SU-DHL-6 (cell line): ENCODE measurements around the gene DNAJC13.

Experiments used
- H2AFZ ChIP-seq: fragments of 200-600 bp; sonication (generic); 2 replicates; pipeline ENCODE4 v1.6.1; 2014; ENCODE audit warnings: low read depth, mild to moderate bottlenecking, moderate library complexity, mixed read lengths, antibody characterized with exemption, low read length; ENCODE audit not compliant: severe bottlenecking
- H3F3A ChIP-seq: fragments of 200-600 bp; shearing (Covaris generic); 2 replicates; pipeline ENCODE4 v1.6.0; 2016; ENCODE audit warnings: antibody characterized with exemption, mild to moderate bottlenecking; ENCODE audit not compliant: insufficient read depth
- H3K27ac ChIP-seq: fragments of 200-600 bp; sonication (generic); 2 replicates; pipeline ENCODE4 v1.5.1; 2016; ENCODE audit warnings: low read depth, mild to moderate bottlenecking, low read length, moderate library complexity, mixed read lengths
- H3K27me3 ChIP-seq: fragments of 200-600 bp; sonication (generic), shearing (Covaris generic); 2 replicates; pipeline ENCODE4 v1.6.0; 2014; ENCODE audit warnings: mild to moderate bottlenecking, low read length
- H3K36me3 ChIP-seq: fragments of 200-600 bp; sonication (generic); 2 replicates; pipeline ENCODE4 v1.6.1; 2014; ENCODE audit warnings: mild to moderate bottlenecking, low read length, mixed read lengths
- H3K4me2 ChIP-seq: fragments of 300-600, 200-600 bp; shearing (Covaris generic), sonication (generic); 2 replicates; pipeline ENCODE4 v1.6.0; 2014; ENCODE audit warnings: low read length, low read depth, mild to moderate bottlenecking; ENCODE audit not compliant: poor library complexity, severe bottlenecking
- H3K4me3 ChIP-seq: fragments of 200-600 bp; sonication (generic); 2 replicates; pipeline ENCODE4 v1.5.1; 2014; ENCODE audit warnings: antibody characterized with exemption, low read length, mild to moderate bottlenecking, mixed read lengths; ENCODE audit not compliant: insufficient read depth, poor library complexity, severe bottlenecking
- H3K79me2 ChIP-seq: fragments of 200-600 bp; sonication (generic); 2 replicates; pipeline ENCODE4 v1.6.1; 2014; ENCODE audit warnings: mild to moderate bottlenecking, low read length, moderate library complexity; ENCODE audit not compliant: insufficient read depth
- H3K9ac ChIP-seq: fragments of 200-600 bp; sonication (generic); 2 replicates; pipeline ENCODE4 v1.7.0; 2014; ENCODE audit warnings: mild to moderate bottlenecking, low read length
- H3K9me2 ChIP-seq: fragments of 200-600 bp; sonication (generic); replicated peaks from 2 replicates; pipeline ENCODE4 v1.6.1; 2014; ENCODE audit warnings: low read length; ENCODE audit not compliant: insufficient read depth
- H3K9me3 ChIP-seq: fragments of 200-600 bp; sonication (generic); 2 replicates; pipeline ENCODE4 v1.6.1; 2014; ENCODE audit warnings: low read length, mixed read lengths; ENCODE audit not compliant: insufficient read depth
- H4K20me1 ChIP-seq: fragments of 200-600 bp; sonication (generic); 2 replicates; pipeline ENCODE4 v1.6.1; 2014; ENCODE audit warnings: low read depth, mild to moderate bottlenecking, antibody characterized with exemption, low read length, moderate library complexity, mixed read lengths
- CTCF ChIP-seq: fragments of 200-600 bp; sonication (generic); IDR thresholded peaks from one replicate; pipeline ENCODE4 v1.5.1; 2017; ENCODE audit warnings: antibody characterized with exemption, mild to moderate bottlenecking, low read length, moderate library complexity; ENCODE audit not compliant: insufficient read depth, poor library complexity, severe bottlenecking
- EZH2phosphoT487 ChIP-seq: fragments of 200-600 bp; sonication (generic), shearing (Covaris generic); conservative IDR thresholded peaks from 2 replicates; pipeline ENCODE4 v1.6.1; 2018; ENCODE audit warnings: mild to moderate bottlenecking, antibody characterized with exemption, low read length, moderate library complexity, mixed read lengths

Gene DNAJC13

GRCh38 chr3:132503559-132503958 is 86.3 kb downstream of the DNAJC13 start:
- Histone ChIP-seq H3K4me3 (no peak overlapping the region), H3K9me2 (no peaks in the 10 kb centered on the region), H3K9ac (no peak overlapping the region), H2AFZ (no peak overlapping the region), H3F3A (0 out of 2 replicates have a peak, but pooled peaks cover 3% of the 10 kb centered on the region), H3K27ac (no peak overlapping the region), H4K20me1 (no peaks in the 10 kb centered on the region), H3K4me2 (no peak overlapping the region), H3K79me2 (no peaks in the 10 kb centered on the region), H3K27me3 (no peaks in the 10 kb centered on the region), H3K9me3 (no peaks in the 10 kb centered on the region), H3K36me3 (peaks cover 54% of the 10 kb centered on the region)
- TF ChIP-seq EZH2phosphoT487 (no peak), CTCF (no peak)

GRCh38 chr3:132504375-132504933 is 87.2 kb downstream of the DNAJC13 start:
- no peaks in the 10 kb centered on the region for H3K9me3 ChIP-seq
- H4K20me1 ChIP-seq: no peaks in the 10 kb centered on the region
- H3K36me3 ChIP-seq: peaks cover 48% of the 10 kb centered on the region; the same call in 1 of the 2 replicates
- H3K27ac ChIP-seq: no peak overlapping the region
- no peak overlapping the region for H2AFZ ChIP-seq
- no peak overlapping the region for H3K4me2 ChIP-seq
- H3K9me2 ChIP-seq: no peaks in the 10 kb centered on the region
- H3K27me3 ChIP-seq: no peaks in the 10 kb centered on the region
- TF ChIP-seq EZH2phosphoT487: no peak
- no peak for TF ChIP-seq CTCF
- H3F3A ChIP-seq: 0 out of 2 replicates have a peak, but pooled peaks cover 3% of the 10 kb centered on the region
- H3K9ac ChIP-seq: no peak overlapping the region
- no peak overlapping the region for H3K4me3 ChIP-seq
- no peaks in the 10 kb centered on the region for H3K79me2 ChIP-seq

GRCh38 chr3:132507657-132508056 is 90.4 kb downstream of the DNAJC13 start:
- Histone ChIP-seq H3K9me2 (no peaks in the 10 kb centered on the region), H3K79me2 (no peaks in the 10 kb centered on the region), H3K36me3 (peaks cover 42% of the 10 kb centered on the region; the same call in 1 of the 2 replicates), H2AFZ (no peak overlapping the region), H3K9me3 (no peaks in the 10 kb centered on the region), H4K20me1 (no peaks in the 10 kb centered on the region), H3K27ac (no peak overlapping the region), H3K4me2 (no peak overlapping the region), H3F3A (no peaks in the 10 kb centered on the region), H3K27me3 (no peaks in the 10 kb centered on the region), H3K4me3 (no peak overlapping the region), H3K9ac (no peak overlapping the region)
- TF ChIP-seq EZH2phosphoT487: no peak
- TF ChIP-seq CTCF: no peak
